LNCaP clone FGC (cell line): ENCODE measurements around the gene RFXAP.

Source experiments
- DNase-seq: peaks from one replicate; pipeline ENCODE4 v3.0.0-alpha.2; 2011; ENCODE audit warnings: low read depth
- H3K4me3 ChIP-seq: 2 replicates; pipeline ENCODE4 v1.5.1; 2011; ENCODE audit warnings: mild to moderate bottlenecking, low read depth, low read length, control low read depth
- TF ChIP-seq, protein P1 (sequence below): IDR thresholded peaks from 2 replicates; pipeline ENCODE4 v1.5.1; 2012; ENCODE audit warnings: mild to moderate bottlenecking; ENCODE audit not compliant: control insufficient read depth, insufficient read depth; ENCODE audit errors: extremely low read depth

Gene RFXAP

DNA sequence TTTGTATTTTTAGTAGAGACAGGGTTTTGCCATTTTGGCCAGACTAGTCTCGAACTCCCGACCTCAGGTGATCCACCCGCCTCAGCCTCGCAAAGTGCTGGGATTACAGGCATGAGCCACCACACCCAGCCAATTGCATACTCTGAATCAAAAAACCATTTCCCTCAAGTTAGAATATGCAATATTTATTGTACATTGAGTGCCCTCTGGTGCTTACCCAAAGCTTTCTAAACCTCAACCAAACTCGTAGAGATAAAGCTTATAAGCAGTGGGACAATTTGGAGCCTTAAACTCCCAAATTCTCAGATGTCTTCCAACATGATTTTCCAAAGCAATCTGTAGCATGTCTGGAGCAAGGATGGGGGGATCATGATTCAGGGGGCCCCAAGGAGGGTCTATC is 22.4 kb downstream of the RFXAP start:
- no peak for DNase-seq
- TF ChIP-seq, protein P1, sequence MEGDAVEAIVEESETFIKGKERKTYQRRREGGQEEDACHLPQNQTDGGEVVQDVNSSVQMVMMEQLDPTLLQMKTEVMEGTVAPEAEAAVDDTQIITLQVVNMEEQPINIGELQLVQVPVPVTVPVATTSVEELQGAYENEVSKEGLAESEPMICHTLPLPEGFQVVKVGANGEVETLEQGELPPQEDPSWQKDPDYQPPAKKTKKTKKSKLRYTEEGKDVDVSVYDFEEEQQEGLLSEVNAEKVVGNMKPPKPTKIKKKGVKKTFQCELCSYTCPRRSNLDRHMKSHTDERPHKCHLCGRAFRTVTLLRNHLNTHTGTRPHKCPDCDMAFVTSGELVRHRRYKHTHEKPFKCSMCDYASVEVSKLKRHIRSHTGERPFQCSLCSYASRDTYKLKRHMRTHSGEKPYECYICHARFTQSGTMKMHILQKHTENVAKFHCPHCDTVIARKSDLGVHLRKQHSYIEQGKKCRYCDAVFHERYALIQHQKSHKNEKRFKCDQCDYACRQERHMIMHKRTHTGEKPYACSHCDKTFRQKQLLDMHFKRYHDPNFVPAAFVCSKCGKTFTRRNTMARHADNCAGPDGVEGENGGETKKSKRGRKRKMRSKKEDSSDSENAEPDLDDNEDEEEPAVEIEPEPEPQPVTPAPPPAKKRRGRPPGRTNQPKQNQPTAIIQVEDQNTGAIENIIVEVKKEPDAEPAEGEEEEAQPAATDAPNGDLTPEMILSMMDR, result 0 out of 2 replicates have a peak, but pooled peaks have one; percentile 7

DNA sequence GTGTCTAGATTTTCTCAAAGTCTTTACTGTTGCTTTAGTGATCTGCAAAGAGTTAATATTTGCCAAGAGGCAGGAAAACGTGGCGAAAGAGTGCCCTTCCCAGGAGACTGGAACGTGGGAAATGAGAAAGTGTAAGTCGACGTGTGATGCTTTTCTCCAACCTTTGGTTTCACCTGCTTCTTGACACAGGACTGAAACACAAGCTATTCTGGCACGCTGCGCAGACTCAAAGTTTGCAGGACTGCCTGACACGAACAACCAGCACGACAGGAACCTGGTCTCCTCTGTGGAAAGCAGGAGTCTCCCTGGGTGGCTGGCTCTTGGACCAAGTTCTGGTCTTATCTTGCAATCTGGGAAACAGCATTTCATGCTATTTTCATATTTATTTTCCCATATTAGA is 28.6 kb downstream of the RFXAP start:
- DNase-seq, result no peak
- TF ChIP-seq, protein P1, result no peak
- H3K4me3 ChIP-seq, result no peak overlapping the region

More for the DNA sequence above, 22.4 kb downstream of the RFXAP start:
- H3K4me3 ChIP-seq, result no peak overlapping the region

DNA sequence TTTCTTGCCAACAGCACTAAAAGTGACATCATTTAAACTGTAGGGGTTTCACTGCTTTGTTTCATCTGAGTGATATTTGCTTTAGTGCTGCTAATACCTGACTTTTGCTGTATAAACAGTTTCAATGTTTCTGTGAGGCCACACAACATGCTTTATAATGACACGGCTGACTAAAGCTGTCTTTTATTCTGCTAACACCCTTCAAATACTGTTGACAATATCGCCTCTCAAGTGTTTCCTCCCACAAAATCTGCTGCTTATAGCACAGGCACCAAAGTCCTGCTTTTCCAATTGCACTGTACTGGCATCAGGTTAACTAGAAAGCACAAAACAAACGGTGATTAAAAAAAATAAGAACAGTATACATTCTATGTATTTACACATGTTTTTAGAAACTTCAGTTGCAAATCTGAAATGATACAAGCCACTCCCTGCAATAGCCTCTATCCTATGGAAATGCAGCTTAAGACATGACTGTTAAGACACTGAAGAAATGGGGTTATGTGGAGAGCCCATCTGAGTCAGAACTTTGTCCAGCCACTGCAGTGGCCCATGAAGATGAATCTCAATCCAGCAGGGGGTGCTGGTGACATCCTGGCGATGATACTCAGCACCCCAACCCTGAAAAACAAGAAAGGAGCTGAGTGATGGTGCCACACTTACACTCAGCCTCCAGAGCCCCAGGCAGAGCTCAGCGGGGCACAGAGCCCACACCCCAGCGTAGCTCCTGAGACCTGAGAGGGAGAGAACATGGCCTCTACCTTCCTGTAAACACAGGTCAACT is 29.4 kb downstream of the RFXAP start:
- DNase-seq, result no peak
- TF ChIP-seq, protein P1, result peak; percentile 32; the same call in 1 of the 2 replicates

DNA sequence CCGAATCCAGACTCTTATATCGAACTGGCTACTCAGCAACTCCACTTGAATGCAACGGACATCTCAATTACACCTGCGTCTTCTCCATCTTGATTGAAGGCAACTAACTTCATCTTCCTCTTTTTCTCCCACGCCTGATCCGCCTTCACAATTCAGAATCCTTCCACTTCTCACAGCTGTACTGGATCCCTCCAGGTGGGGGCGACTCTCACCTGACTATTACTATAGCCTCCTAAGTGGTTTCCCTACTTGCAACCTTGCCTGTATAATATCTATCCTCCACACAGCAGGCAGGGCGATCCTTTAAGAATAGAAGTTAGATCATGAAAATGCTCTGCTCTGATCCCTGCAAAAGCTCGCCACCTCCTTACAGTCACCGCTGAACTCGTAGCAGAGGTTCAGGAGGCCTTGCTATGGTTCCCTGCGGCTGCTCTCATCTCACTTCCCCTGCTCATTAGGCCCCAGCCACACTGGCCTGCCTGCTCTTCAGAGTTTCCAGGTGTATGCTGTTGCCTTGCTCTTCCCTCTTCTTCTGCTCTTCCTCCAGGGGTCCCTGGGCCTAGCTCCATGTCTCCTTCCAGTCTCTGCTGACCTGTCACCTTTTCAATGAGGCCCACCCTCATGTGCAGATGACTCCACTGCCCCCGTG is 31.9 kb downstream of the RFXAP start:
- H3K4me3 ChIP-seq, result no peak overlapping the region
- TF ChIP-seq, protein P1, result no peak
- no peak for DNase-seq

More for the DNA sequence above, 29.4 kb downstream of the RFXAP start:
- no peak overlapping the region for H3K4me3 ChIP-seq

DNA sequence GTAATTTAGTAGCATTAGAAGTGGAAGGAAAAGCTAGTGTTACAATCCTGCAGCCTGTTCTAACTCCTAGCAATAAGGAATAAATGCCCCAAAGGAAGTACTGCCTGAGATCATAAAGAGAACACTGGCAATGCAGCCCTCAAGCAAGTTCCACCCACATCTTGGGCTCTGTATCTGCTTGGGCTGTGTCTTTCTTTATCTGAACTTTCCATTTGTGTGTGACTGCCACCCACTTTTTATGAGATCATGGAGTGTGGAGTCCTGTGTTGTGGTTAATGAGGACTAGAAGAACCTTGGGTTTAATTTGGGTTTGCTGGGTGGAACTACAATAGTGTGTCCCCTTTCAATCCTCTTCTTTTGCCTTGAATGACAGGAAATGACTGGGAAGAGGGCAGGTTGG is 38.2 kb downstream of the RFXAP start:
- no peak overlapping the region for H3K4me3 ChIP-seq
- TF ChIP-seq, protein P1, result no peak
- no peak for DNase-seq

DNA sequence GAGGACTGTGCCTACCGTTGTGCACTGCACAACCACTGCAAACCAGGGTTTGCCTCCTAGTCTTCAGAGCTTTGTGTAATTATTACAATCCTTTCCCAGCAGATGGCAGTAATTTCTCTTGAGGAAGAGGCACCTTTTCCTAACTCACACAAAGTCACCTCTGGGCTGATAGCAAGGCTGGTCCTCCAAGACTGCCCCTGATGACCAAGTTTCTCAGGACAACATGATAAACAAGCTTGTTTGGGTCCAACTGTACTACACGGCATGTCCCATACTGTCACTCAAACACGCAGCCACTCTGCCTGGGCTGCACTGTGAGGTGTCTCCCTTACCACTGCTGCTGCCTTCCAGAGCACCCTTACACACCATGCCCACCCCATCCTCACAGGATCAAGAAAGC is 39.3 kb downstream of the RFXAP start:
- H3K4me3 ChIP-seq, result no peak overlapping the region

More for the DNA sequence above, 39.3 kb downstream of the RFXAP start:
- TF ChIP-seq, protein P1, result peak; percentile 57
- peak; percentile 27 for DNase-seq
